Small intestine (tissue), 7 donors: Measurements from ENCODE around the gene LRRC14B. TPM values are rescaled to one million over a fixed set of nuclear protein-coding genes. Genes with fewer than 3 reads are reported as not detected.
"Not testable (repeated sequence)": the region's sequence is repeated elsewhere in the genome, so short reads cannot be mapped to it uniquely, and the experiment has no call there.

Source experiments
- DNase-seq, 2 donors: peaks; one replicate each; pipeline versions ENCODE4 v3.0.0 to v3.0.0-alpha.2; 2013
- FAIRE-seq: peaks from 2 replicates; lab custom pipeline; 2012; peaks lifted over from hg19 to GRCh38; lab: Jason Lieb, UNC
- H3K27ac ChIP-seq, 3 donors: one replicate each; pipeline ENCODE4 v1.5.1; 2013; ENCODE audit warnings: low read length in 2 of 3, mild to moderate bottlenecking in 2 of 3, control low read depth in 1 of 3, inconsistent platforms in 1 of 3, low read depth in 1 of 3, moderate library complexity in 1 of 3
- H3K27me3 ChIP-seq, 3 donors: one replicate each; pipeline ENCODE4 v1.6.1; 2013; ENCODE audit warnings: low read length in 3 of 3, inconsistent platforms in 1 of 3; ENCODE audit not compliant: control insufficient read depth in 3 of 3, insufficient read depth in 3 of 3
- H3K36me3 ChIP-seq, 3 donors: one replicate each; pipeline ENCODE4 v1.6.1; 2013; ENCODE audit warnings: low read length in 3 of 3, inconsistent platforms in 1 of 3, low read depth in 1 of 3, mild to moderate bottlenecking in 1 of 3, moderate library complexity in 1 of 3; ENCODE audit not compliant: control insufficient read depth in 3 of 3, insufficient read depth in 2 of 3
- H3K4me1 ChIP-seq, 3 donors: one replicate each; pipeline ENCODE4 v1.6.1; 2013; ENCODE audit warnings: low read length in 2 of 3, inconsistent platforms in 1 of 3, low read depth in 1 of 3, mild to moderate bottlenecking in 1 of 3, moderate library complexity in 1 of 3; ENCODE audit not compliant: control insufficient read depth in 3 of 3, insufficient read depth in 2 of 3
- H3K4me3 ChIP-seq, 3 donors: one replicate each; pipeline ENCODE4 v1.5.1; 2013; ENCODE audit warnings: low read length in 3 of 3, control low read depth in 1 of 3, inconsistent platforms in 1 of 3, low read depth in 1 of 3, mild to moderate bottlenecking in 1 of 3, moderate library complexity in 1 of 3
- H3K9me3 ChIP-seq, 2 donors: one replicate each; pipeline ENCODE4 v1.6.1; 2013; ENCODE audit warnings: low read depth in 1 of 2, low read length in 1 of 2; ENCODE audit not compliant: control insufficient read depth in 2 of 2, insufficient read depth in 1 of 2
- WGBS, 3 donors: extraction: QIAGEN DNeasy Blood & Tissue Kit; methylation state at CpG; one replicate each; pipeline ENCODE4 v1.1.7; 2013; 5-methylcytosine and 5-hydroxymethylcytosine counted together
- polyA plus RNA-seq, 4 donors: library from polyadenylated mRNA; stranded (reverse) in 3 of 4; unstranded in 1 of 4; fragments of 200-250 nt in 3 of 4; fragments of 120-200 nt in 1 of 4; gene quantifications; one replicate each; pipeline versions ENCODE4 v1.2.1 to v1.2.3, GENCODE V29; 2013
- donor health status: healthy with polysubstance abuse.
- donor health status: control.
- donor health status: control.
- donor health status: Bipolar disorder and iron deficiency.
- donor health status: healthy.

The LRRC14B gene
- polyA plus RNA-seq, 4 donors: 0.04 to 0.12 TPM; not detected in 2

GRCh38 chr5:245717-246116, 54.4 kb downstream of the LRRC14B start:
- H3K4me1 ChIP-seq, H3K27me3 ChIP-seq, DNase-seq, H3K27ac ChIP-seq, H3K4me3 ChIP-seq, FAIRE-seq: not testable (repeated sequence)
- peaks cover 9 to 37% (median 21%) of the 10 kb centered on the region in 3 donors for H3K36me3 ChIP-seq
- WGBS, 3 donors: 88 to 96% (median 90%) methylated on average over 5 of the region's 5 CpGs
- peaks cover 0 to 23% of the 10 kb centered on the region in 2 donors for H3K9me3 ChIP-seq

Other genes starting within 250 kb of the LRRC14B start
- under 1 TPM in 2 of 4 donors, not detected in 2; 0.01 to 0.44 TPM for gene PLEKHG4B, start 99.3 kb upstream of the LRRC14B start, polyA plus RNA-seq
- 1 to 10 TPM; 1.3 to 6.6 (median 2.2) TPM for gene CCDC127, start 26.7 kb downstream of the LRRC14B start, polyA plus RNA-seq
- 100 to 1,000 TPM; 115 to 377 (median 268) TPM for gene SDHA, start 26.8 kb downstream of the LRRC14B start, polyA plus RNA-seq
- gene PDCD6, start 80.2 kb downstream of the LRRC14B start, polyA plus RNA-seq: 100 to 1,000 TPM; 116 to 204 (median 175) TPM
- gene AHRR, start 130.2 kb downstream of the LRRC14B start, polyA plus RNA-seq: 1 to 10 TPM in 2 of 4 donors, under 1 TPM in 2; 0.22 to 2.6 (median 0.95) TPM